CD4-positive, alpha-beta T cell treated with Interleukin-15 for 4 hours (primary cell): ENCODE data around the gene MMEL1.
"Not testable (repeated sequence)": the region's sequence is repeated elsewhere in the genome, so short reads cannot be mapped to it uniquely, and the experiment has no call there.

ENCODE experiments used
- DNase-seq: peaks from one replicate; pipeline ENCODE4 v3.0.0-alpha.2; 2020; ENCODE audit warnings: low spot score

Gene MMEL1

GRCh38 chr1:2573250-2573920, 59.4 kb downstream of the MMEL1 start:
- DNase-seq = no peak

- DNase-seq = no peak
Measured at GRCh38 chr1:2571348-2571747, 61.5 kb downstream of the MMEL1 start.

DNA sequence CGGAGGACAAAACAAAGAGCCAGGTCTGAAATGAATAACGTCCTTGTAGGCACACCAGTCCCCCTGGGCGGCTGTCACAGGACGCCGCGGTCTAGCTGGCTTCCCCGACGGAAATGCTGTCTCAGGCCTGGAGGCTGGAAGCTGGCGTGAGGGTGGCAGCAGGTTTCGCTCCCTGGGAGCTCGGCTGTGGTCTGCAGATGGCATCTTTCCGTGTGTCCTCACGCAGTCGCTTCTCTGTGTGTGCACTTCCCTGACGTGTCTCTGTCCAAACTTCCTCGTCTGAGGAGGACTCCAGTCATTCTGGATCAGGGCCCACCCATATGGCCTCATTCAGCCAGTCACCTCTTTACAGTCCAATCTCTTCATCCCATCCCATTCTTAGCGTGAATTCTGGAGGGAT, 62.5 kb downstream of the MMEL1 start:
- no peak for DNase-seq

DNA sequence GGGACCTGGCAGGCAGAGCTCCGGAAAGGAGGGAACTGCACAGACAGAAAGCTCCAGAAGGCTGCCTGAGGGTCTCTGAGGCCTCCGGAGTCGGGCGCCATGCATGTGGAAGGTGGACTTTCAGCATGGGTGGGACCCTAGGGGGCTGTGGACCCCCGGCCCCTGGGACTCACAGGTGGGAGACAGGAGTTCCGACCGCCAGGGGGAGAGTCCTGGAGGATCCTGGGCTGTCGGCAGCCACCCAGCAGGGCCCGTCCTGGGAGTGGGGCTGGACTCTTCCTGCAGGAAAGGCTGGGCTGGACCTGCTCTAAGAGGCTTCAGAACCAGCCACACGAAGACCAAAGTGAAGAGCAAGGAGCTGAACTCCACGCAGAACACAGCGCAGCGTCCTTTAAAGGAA, 63.1 kb downstream of the MMEL1 start:
- DNase-seq = not testable (repeated sequence)

- no peak for DNase-seq
Measured at GRCh38 chr1:2569060-2569459, 63.8 kb downstream of the MMEL1 start.

DNA sequence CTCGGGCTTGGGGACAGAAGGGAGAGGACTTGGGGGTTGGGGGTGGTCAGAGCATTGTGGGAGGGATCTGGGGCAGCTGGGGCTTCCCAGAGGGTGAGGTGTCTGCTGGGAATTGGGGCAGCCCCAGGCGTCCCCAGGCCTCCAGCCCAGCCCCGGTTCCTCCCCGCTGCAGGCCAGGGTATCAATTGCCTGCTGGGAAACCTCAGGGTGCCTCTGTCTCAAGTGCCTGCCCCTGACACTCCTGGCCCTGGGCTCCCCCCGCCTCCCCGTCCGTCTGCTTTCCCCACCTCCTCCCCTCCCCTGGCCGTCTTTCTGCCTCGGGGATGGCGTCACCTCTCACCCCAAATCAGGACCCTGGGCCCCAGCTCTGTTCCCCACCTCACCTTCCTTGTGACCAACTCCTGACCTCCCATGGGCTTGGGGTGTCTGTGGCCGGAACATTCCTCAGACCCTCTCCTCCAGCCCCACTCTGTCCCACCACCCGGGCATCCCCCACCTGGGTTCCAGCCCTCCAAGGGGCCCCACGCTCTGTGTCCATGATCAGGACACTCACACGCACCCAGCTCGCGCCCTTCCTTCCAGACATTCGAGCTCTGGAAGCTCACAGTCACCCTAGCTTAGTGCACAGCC, 64.5 kb downstream of the MMEL1 start:
- not testable (repeated sequence) for DNase-seq

GRCh38 chr1:2567083-2567679, 65.6 kb downstream of the MMEL1 start:
- no peak for DNase-seq

GRCh38 chr1:2566101-2567045, 66.4 kb downstream of the MMEL1 start:
- no peak for DNase-seq

GRCh38 chr1:2564815-2565374, 67.9 kb downstream of the MMEL1 start:
- no peak for DNase-seq

DNA sequence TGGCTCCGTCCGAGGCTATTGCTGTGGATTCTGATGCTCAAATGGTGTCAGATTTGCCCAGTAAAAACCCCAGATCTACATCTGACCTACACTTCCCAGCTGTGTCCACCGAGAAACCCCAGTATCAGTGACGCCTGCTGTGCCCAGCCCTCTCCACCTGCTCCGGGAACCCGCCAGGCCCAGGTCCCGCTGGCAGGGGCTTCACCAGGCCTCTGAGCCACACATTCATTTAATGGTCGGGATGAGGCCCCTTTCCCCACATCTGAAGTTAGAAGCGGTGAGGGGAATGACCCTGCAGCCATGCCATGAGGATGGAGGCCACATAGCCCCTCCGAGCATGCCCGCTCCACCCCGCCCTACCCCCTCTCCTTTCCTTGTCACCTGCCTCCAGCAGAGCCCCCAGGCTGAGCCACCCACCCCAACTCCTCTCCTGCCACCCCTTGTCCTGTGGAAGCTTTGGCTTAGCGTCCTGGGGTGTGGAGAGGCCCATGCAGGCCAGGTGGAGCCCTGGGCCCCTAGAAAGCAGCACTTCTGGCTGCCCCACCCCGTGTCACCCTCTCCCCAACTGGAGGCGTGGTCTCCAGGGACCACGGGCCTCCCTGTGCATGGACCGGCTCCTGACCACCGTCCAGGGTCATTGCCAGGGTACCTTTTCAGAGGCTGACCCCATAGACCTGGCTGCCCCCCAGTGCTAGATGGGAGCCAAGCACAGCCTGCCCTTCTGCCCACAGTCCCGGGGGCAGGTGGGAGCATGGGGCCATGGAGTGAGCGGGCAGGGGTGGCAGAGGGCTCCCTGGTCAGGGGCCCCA, 68.6 kb downstream of the MMEL1 start:
- DNase-seq = no peak

GRCh38 chr1:2563205-2563604, 69.6 kb downstream of the MMEL1 start:
- DNase-seq = no peak

DNA sequence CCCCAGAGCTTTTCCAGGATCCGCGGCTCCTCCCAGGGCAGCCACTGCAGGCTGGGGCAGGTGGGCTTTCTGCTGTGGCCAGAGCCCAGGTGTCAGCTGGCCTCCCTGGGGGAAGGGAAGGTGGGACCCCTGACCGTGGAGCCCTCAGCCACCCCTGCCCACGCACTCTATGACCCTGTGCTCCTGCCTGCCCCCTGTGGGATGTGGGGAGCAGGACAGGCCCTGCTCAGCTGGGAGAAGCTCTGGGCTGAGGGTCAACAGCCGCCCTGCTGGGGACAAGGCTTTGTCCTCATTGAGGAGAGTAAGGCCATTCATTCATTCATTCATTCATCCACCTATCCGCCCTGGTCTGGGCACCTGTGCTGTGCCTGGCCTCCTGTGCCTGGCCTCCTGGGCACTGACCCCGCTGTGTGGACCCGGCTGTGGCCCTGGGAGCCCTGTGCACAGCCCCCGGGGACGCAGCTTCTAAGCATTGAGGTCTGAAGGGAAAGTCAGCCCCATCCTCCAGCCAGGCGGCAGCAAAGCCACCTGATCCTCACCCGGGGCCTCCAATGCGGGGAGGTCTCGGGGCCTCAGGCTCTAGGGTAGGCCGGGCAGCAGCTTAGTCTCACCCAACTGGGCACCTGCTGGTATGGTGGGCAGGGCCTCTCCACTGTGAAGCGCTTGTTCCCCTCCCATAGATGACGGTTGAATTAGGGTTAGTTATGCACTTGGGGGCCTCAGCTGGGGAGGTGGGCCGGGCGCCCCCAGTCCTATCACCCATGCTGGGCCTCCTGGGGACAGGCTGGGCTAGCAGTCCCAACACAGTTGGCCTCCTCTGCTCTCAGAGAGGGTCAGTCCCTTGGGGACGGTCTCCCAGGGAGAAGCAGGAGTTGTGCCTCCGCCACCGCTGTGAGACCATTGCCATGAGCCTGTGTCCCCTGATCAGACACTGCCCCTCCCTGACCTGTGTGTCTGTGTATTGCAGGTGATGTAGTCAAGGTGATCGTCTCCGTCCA, 70.6 kb downstream of the MMEL1 start:
- DNase-seq = no peak

DNA sequence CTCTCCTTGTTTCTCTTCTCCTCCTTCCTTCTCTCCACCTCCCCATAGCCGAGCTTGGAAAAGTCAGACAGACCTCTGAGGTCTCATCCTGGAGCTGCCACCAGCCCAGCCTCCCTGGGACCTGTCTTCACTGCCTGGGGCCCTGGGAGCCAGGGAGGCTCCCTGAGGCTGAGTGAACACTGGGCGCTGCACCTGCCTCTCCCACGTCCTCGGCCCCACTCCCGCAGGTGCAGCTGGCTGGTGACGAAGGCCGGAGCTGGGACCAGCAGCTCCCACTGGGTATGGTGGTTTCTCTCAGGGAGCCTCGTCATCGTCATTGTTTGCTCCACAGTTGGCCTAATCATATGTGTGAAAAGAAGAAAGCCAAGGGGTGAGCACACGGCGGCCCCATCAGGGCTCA, 71.4 kb downstream of the MMEL1 start:
- DNase-seq = no peak

DNA sequence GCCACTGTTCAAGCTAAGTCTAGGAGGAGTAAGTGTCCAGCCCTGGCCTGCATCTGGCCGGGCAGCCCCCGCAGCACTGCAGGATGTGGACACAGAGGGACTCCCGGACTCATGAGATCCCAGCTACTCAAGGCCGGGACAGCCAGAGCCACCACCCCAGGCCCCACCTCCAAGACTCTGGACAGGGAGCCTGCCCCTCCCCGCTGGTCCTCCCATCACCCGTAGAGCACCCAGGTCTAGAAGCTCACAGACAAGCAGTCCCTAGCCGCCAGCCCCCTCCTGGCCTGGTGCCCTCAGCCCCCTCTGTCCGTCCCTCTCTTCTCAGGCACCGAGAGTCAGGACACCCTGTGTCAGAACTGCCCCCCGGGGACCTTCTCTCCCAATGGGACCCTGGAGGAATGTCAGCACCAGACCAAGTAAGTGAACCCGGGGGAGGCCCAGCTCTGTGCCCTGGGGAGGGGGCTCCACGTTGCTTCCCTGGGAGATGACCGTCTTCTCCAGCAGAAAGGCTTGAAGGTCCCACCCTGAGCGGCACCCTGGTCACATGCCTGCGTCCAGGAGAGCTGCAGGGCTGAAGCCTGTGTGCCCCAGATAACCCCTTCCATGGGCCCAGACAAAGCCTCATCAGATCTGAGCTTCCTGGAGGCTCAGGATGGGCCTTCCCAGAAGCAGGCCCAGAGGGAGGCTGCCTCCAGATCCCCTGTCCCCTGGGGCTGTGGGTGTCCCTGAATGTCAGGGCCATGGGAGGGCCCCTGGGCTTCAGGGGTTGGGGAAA, 72.3 kb downstream of the MMEL1 start:
- no peak for DNase-seq

DNA sequence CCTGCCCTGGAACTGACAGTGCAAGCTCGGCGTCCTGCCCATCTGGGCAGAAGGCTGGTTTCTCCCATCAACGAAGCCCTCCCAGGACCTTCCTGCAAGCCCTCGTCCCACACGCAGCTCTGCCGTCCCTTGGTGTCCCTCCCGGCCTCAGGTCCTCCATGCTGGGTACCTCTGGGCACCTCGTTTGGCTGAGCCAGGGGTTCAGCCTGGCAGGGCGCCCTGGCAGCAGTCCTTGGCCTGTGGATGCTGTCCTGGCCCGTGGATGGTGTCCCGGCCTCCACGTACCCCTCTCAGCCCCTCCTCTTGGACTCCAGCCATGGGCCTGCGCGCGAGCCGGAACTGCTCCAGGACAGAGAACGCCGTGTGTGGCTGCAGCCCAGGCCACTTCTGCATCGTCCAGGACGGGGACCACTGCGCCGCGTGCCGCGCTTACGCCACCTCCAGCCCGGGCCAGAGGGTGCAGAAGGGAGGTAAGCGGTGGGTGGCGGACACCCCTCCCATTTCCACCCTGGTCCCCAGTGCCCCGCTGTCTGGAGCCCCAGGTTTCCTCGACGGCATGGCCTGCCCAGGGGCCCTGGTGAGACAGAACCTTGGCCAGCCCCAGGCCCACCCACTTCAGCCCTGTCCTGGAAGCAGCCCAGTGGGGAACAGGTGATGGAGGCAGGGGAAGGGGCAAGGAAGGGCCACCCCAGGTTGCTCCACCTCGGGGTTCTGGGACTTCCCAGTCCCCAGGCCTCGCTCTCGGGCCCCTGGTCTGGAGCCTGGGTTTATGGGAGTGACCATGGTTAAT, 73.1 kb downstream of the MMEL1 start:
- DNase-seq = no peak

- no peak for DNase-seq
Measured at GRCh38 chr1:2558861-2559260, 74.0 kb downstream of the MMEL1 start.

- DNase-seq = no peak
Measured at GRCh38 chr1:2558420-2558819, 74.4 kb downstream of the MMEL1 start.
